GM10266 (cell line): ENCODE data around the gene OR5AU1.
"Not testable (repeated sequence)": the region's sequence is repeated elsewhere in the genome, so short reads cannot be mapped to it uniquely, and the experiment has no call there.

Source experiments
- DNase-seq: peaks from one replicate; pipeline ENCODE4 v3.0.0; 2012; ENCODE audit errors: extremely low spot score
- TF ChIP-seq, protein P1 (sequence below): IDR thresholded peaks from 2 replicates; pipeline ENCODE4 v1.5.1; 2012; ENCODE audit warnings: mild to moderate bottlenecking, low read depth; ENCODE audit not compliant: control insufficient read depth, insufficient read depth; ENCODE audit errors: missing control alignments

OR5AU1 gene

DNA sequence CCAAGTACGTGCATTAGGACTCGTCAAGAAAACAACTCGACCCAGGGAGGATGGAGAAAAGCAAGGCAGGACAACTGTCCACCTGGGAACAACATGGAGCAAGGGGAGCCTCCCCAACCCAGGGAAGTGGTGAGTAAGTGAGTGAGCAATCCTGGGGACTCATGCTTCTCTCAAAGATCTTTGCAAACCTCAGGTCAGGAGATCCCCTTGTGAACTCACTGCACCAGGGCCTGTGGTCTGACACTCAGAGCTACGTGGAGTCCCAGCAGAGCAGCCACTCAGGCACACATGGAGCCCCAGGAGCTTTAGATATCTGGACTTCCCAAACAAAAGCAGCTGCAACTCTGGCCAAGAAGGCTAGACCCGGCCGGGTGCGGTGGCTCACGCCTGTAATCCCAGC, 12.2 kb upstream of the OR5AU1 start:
- TF ChIP-seq, protein P1, sequence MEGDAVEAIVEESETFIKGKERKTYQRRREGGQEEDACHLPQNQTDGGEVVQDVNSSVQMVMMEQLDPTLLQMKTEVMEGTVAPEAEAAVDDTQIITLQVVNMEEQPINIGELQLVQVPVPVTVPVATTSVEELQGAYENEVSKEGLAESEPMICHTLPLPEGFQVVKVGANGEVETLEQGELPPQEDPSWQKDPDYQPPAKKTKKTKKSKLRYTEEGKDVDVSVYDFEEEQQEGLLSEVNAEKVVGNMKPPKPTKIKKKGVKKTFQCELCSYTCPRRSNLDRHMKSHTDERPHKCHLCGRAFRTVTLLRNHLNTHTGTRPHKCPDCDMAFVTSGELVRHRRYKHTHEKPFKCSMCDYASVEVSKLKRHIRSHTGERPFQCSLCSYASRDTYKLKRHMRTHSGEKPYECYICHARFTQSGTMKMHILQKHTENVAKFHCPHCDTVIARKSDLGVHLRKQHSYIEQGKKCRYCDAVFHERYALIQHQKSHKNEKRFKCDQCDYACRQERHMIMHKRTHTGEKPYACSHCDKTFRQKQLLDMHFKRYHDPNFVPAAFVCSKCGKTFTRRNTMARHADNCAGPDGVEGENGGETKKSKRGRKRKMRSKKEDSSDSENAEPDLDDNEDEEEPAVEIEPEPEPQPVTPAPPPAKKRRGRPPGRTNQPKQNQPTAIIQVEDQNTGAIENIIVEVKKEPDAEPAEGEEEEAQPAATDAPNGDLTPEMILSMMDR, result no peak
- DNase-seq, result no peak

GRCh38 chr14:21165670-21166069, 9.8 kb upstream of the OR5AU1 start:
- not testable (repeated sequence) for DNase-seq

- not testable (repeated sequence) for DNase-seq
Measured at GRCh38 chr14:21165002-21165605, 9.2 kb upstream of the OR5AU1 start.

GRCh38 chr14:21163871-21164291, 8.0 kb upstream of the OR5AU1 start:
- TF ChIP-seq, protein P1, result no peak
- DNase-seq, result no peak

DNA sequence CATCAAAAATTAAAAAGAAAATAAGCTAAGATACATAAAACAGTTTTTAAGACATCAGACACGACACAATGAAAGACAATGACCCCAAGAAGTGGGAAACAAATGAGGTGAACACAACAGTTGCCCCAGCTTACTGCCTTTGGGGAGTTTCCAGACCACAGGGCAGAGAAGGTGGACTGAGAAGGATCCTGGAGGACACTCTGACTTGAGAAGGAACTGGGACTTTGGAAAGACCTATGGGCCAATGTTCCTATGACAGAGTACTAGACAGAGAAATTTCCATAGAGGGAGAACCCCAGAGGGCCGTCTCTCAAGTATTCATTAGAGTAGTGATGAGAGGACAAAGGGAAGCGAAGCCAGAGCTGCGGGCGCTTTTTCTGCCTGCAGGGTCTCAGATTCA, 6.2 kb upstream of the OR5AU1 start:
- no peak for DNase-seq
- TF ChIP-seq, protein P1, result no peak

GRCh38 chr14:21160061-21160610, 4.3 kb upstream of the OR5AU1 start:
- TF ChIP-seq, protein P1, result no peak
- no peak for DNase-seq

DNA sequence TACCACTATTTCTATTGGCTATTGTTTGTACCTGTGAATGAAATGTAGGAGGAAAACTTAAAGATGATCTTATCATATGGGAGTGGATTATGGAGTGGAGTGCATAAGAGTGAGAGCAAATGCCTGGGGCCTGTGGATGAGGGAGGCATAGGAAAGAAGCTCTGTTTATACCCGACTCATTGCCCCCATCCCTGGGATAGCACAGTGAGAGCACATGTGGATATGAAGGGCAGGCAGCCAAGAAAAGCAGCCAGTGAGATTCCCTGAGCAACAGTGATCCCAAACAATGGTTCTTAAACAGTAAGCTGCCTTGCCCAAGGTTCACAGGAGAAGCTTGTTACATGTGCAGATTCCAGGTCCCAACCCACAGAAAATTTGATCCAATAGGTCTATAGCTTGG, 2.3 kb upstream of the OR5AU1 start:
- DNase-seq, result not testable (repeated sequence)

DNA sequence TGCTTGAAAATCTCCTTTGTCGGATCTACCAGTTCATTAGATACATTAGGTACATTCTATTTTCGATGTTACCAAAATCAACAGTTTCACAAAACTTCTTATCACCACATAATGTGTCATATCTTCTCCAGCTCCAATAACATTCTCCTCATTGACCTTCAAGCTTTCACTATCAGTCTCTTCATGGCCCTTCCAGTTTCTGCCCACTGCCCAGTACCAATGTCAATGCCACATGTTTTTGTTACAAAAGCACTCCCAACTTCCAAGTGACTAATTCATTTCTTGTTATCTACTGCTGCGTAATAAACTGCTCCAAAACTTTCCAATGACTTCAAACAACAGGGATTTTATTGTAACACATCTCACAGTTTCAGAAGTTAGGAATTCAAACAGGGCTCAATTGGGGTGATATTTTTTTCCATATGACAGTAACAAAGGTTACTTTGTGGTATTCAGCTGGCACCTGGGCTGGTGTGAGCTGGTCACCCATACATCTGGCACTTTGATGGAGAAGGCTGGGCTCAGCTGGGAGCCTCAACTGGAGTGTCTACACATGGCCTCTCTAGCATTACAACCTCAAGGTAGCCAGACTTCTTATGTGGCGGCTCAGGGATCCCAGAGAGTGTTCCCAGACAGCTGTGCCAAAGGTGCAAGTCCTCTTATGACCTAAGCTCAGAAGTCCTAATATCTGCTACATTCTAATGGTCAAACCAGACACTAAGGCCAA, 6.1 kb downstream of the OR5AU1 start:
- TF ChIP-seq, protein P1, result no peak
- DNase-seq, result no peak

DNA sequence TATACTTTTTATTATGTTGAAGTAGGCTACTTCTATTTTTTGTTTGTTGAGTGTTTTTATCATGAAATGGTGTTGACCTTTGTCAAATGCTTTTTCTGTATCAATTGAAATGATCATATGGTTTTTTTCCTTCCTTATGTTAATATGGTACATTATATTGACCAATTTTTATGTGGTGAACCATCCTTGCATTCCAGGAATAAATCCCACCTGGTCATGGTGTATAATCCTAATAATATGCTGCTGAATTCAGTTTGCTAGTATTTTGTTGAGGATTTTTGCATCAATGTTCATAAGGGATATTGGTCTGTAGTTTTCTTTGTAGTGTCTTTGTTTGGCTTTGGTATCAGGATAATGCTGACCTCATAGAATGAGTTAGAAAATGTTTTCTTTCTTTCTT, 10.4 kb downstream of the OR5AU1 start:
- TF ChIP-seq, protein P1, result no peak
- DNase-seq, result no peak
